ENCODE measurements around the gene CASP8. TPM values are rescaled to one million over a fixed set of nuclear protein-coding genes. Genes with fewer than 3 reads are reported as not detected.

Gene CASP8
- total and polyA plus RNA-seq, 2 of the 13 experiments (the other 11 are each of a cell fraction or from before 2014, with no cell fraction given): 25.0 to 52.8 TPM

GRCh38 chr2:201216918-201217317, 43.4 kb upstream of the CASP8 start:
- in situ Hi-C loops (cut with HindIII; ENCODE audit: extremely low pct_ligation_motif_present, low pct_unique_long_range_greater_than_20kb): no loop called here
- H3K4me2 ChIP-seq (ENCODE audit: low read depth, low read length): no peak overlapping the region
- no peak overlapping the region for H3K9ac ChIP-seq (ENCODE audit: insufficient read depth, low read depth, low read length)
- peaks cover 14 to 37% of the 10 kb centered on the region in 2 experiments for H3K36me3 ChIP-seq (replicated peaks in 1 of 2; ENCODE audit: control insufficient read depth in 1 of 2, insufficient read depth in 2 of 2, low read length in 2 of 2)
- WGBS (ENCODE audit: low lambda C conversion rate): 90% methylated on average over 1 of the region's 1 CpG
- H3K9me3 ChIP-seq (ENCODE audit: low read length): no peaks in the 10 kb centered on the region
- POLR2A ChIA-PET: no interaction called here
- FAIRE-seq: no peak
- H3K4me1 ChIP-seq (ENCODE audit: insufficient read depth, low read length): peaks cover 14% of the 10 kb centered on the region
- CTCF ChIA-PET (ENCODE audit: low intra/inter-chr PET ratio, low total read pairs): no interaction called here
- DNase-seq (ENCODE audit: low spot score): no peak
- TF ChIP-seq YY1 (IDR thresholded peaks at IDR 0.05; ENCODE audit: insufficient read depth, insufficient replicate concordance, low read depth, low read length) (no peak), PAXIP1 (CRISPR knock-in tag; conservative IDR thresholded peaks at IDR 0.05) (no peak), ESRRA (CRISPR knock-in tag; IDR thresholded peaks at IDR 0.05; ENCODE audit: low read depth) (no peak), THRA (CRISPR knock-in tag; IDR thresholded peaks at IDR 0.05; ENCODE audit: borderline replicate concordance) (no peak), EED (CRISPR knock-in tag; IDR thresholded peaks at IDR 0.05) (no peak), ZIK1 (CRISPR knock-in tag; IDR thresholded peaks at IDR 0.05; ENCODE audit: borderline replicate concordance, low read depth) (no peak), ZNF260 (CRISPR knock-in tag; IDR thresholded peaks at IDR 0.05; ENCODE audit: borderline replicate concordance, low read depth) (no peak), REPIN1 (CRISPR knock-in tag; IDR thresholded peaks at IDR 0.05; ENCODE audit: borderline replicate concordance, low read depth) (no peak), MAFF (IDR thresholded peaks at IDR 0.05; ENCODE audit: low read depth, low read length) (no peak), CHCHD3 (CRISPR knock-in tag; IDR thresholded peaks at IDR 0.05) (no peak), ZNF101 (CRISPR knock-in tag; IDR thresholded peaks at IDR 0.05; ENCODE audit: borderline replicate concordance, low read depth) (no peak), RFX3 (CRISPR knock-in tag; IDR thresholded peaks at IDR 0.05) (no peak), DRAP1 (CRISPR knock-in tag; IDR thresholded peaks at IDR 0.05) (no peak), U2AF2 (IDR thresholded peaks at IDR 0.05; ENCODE audit: low read depth, low read length) (no peak)
- no peaks in the 10 kb centered on the region for H3K79me2 ChIP-seq (ENCODE audit: insufficient read depth, low read length)
- intact Hi-C loops (cut with micrococcal nuclease; ENCODE audit: unreplicated experiment): no loop called here
- no peak overlapping the region for H2AFZ ChIP-seq (ENCODE audit: low read length)
- H4K20me1 ChIP-seq (ENCODE audit: insufficient read depth, low read length): no peaks in the 10 kb centered on the region
- no peak overlapping the region for H3K4me3 ChIP-seq (replicated peaks in 1 of 3; ENCODE audit: insufficient read depth in 1 of 3, low read depth in 2 of 3, low read length in 3 of 3)
- ATAC-seq: no peak
- no peak overlapping the region for H3K27ac ChIP-seq (ENCODE audit: extremely low read length, insufficient read depth, low read length)
- BruUV-seq (replicated peaks): no TSS peak
- no peaks in the 10 kb centered on the region for H3K27me3 ChIP-seq (ENCODE audit: control insufficient read depth in 1 of 2, insufficient read depth in 2 of 2, low read length in 2 of 2)

Data from HepG2 (cell line).